ENCODE results near the gene VPS18. TPM values are rescaled to one million over a fixed set of nuclear protein-coding genes. Genes with fewer than 3 reads are reported as not detected.
A peak's percentile ranks its signal among the peaks of the same experiment; 100 is the strongest.

Gene VPS18
- total and polyA plus RNA-seq, 3 experiments from 2014 or later: 17.2 to 23.0 (median 17.8) TPM

GRCh38 chr15:40879609-40880008, 14.6 kb upstream of the VPS18 start:
- H3K9me3 ChIP-seq (ENCODE audit: low read length): no peaks in the 10 kb centered on the region
- no peak overlapping the region for H3K27ac Mint-ChIP-seq
- no peak overlapping the region for H3K27ac ChIP-seq (ENCODE audit: low read depth, low read length)
- H3K36me3 ChIP-seq (ENCODE audit: insufficient read depth, low read length): no peaks in the 10 kb centered on the region
- ChIA-PET CTCF (no interaction called here), POLR2A (no interaction called here)
- peaks cover 4 to 9% (median 5%) of the 10 kb centered on the region in 3 donors for H3K4me1 Mint-ChIP-seq
- H3K27me3 ChIP-seq (ENCODE audit: insufficient read depth, low read length, poor library complexity, severe bottlenecking): peaks cover under 1% of the 10 kb centered on the region
- H3K9me3 Mint-ChIP-seq: no peaks in the 10 kb centered on the region
- no peak overlapping the region for H3K4me3 Mint-ChIP-seq
- H3K4me1 ChIP-seq (ENCODE audit: insufficient read depth, low read length): peaks cover 6% of the 10 kb centered on the region
- H3K36me3 Mint-ChIP-seq: no peaks in the 10 kb centered on the region
- DNase-seq: no peak
- H3K4me3 ChIP-seq (ENCODE audit: low read length): no peak overlapping the region
- peaks cover 2% of the 10 kb centered on the region in 2 donors for H3K27me3 Mint-ChIP-seq

GRCh38 chr15:40881351-40881750, 12.9 kb upstream of the VPS18 start:
- H3K4me3 ChIP-seq (ENCODE audit: low read length): no peak overlapping the region
- Mint-ChIP-seq H3K9me3 (no peaks in the 10 kb centered on the region), H3K27ac (no peak overlapping the region), H3K27me3 (peaks cover 0 to 3% of the 10 kb centered on the region in 2 donors), H3K4me3 (no peak overlapping the region), H3K4me1 (peaks cover 10 to 15% (median 13%) of the 10 kb centered on the region in 3 donors), H3K36me3 (no peaks in the 10 kb centered on the region)
- H3K9me3 ChIP-seq (ENCODE audit: low read length): no peaks in the 10 kb centered on the region
- H3K36me3 ChIP-seq (ENCODE audit: insufficient read depth, low read length): no peaks in the 10 kb centered on the region
- CTCF ChIA-PET: interaction anchor here (1.3 to 2.1 kb wide), 3 partner anchors 9 to 26 kb away, joined by 3 to 4 read pairs (median 3); no protein-coding TSS in a partner anchor
- POLR2A ChIA-PET: no interaction called here
- H3K4me1 ChIP-seq (ENCODE audit: insufficient read depth, low read length): peaks cover 9% of the 10 kb centered on the region
- DNase-seq: no peak
- no peaks in the 10 kb centered on the region for H3K27me3 ChIP-seq (ENCODE audit: insufficient read depth, low read length, poor library complexity, severe bottlenecking)
- no peak overlapping the region for H3K27ac ChIP-seq (ENCODE audit: low read depth, low read length)

- H3K27me3 Mint-ChIP-seq: peaks cover 0 to 3% of the 10 kb centered on the region in 2 donors
- no peaks in the 10 kb centered on the region for H3K27me3 ChIP-seq (ENCODE audit: insufficient read depth, low read length, poor library complexity, severe bottlenecking)
- H3K4me3 Mint-ChIP-seq: no peak overlapping the region
- peaks cover 10 to 13% (median 12%) of the 10 kb centered on the region in 3 donors for H3K4me1 Mint-ChIP-seq
- H3K36me3 Mint-ChIP-seq: no peaks in the 10 kb centered on the region
- H3K36me3 ChIP-seq (ENCODE audit: insufficient read depth, low read length): no peaks in the 10 kb centered on the region
- peak overlapping the region in 3 of 8 donors; percentile 31 to 64 (median 37) for H3K27ac Mint-ChIP-seq
- ChIA-PET CTCF (interaction anchor here (3.1 kb wide), 1 partner anchor 8 kb away, joined by 11 read pairs; the partner anchor contains the start of gene VPS18), POLR2A (no interaction called here)
- H3K27ac ChIP-seq (ENCODE audit: low read depth, low read length): no peak overlapping the region
- no peaks in the 10 kb centered on the region for H3K9me3 Mint-ChIP-seq
- DNase-seq: no peak
- H3K9me3 ChIP-seq (ENCODE audit: low read length): no peaks in the 10 kb centered on the region
- no peak overlapping the region for H3K4me3 ChIP-seq (ENCODE audit: low read length)
- peaks cover 9% of the 10 kb centered on the region for H3K4me1 ChIP-seq (ENCODE audit: insufficient read depth, low read length)
These were observed 7.7 kb upstream of the VPS18 start for GRCh38 chr15:40886586-40886985.

GRCh38 chr15:40889112-40889511, 5.1 kb upstream of the VPS18 start:
- no peaks in the 10 kb centered on the region for H3K27me3 ChIP-seq (ENCODE audit: insufficient read depth, low read length, poor library complexity, severe bottlenecking)
- POLR2A ChIA-PET: no interaction called here
- H3K4me3 ChIP-seq (ENCODE audit: low read length): no peak overlapping the region
- H3K4me1 Mint-ChIP-seq: peaks cover 28 to 37% (median 28%) of the 10 kb centered on the region in 3 donors
- H3K27ac Mint-ChIP-seq: no peak overlapping the region
- no peaks in the 10 kb centered on the region for H3K9me3 Mint-ChIP-seq
- no peaks in the 10 kb centered on the region for H3K36me3 Mint-ChIP-seq
- no peaks in the 10 kb centered on the region for H3K9me3 ChIP-seq (ENCODE audit: low read length)
- DNase-seq: no peak
- H3K27me3 Mint-ChIP-seq: peaks cover 0 to 5% of the 10 kb centered on the region in 2 donors
- CTCF ChIA-PET: interaction anchor here (0.7 to 1.0 kb wide), 2 partner anchors 15 to 17 kb away, joined by 4 read pairs; partner anchors contain the start of gene RHOV
- H3K36me3 ChIP-seq (ENCODE audit: insufficient read depth, low read length): no peaks in the 10 kb centered on the region
- peaks cover 15% of the 10 kb centered on the region for H3K4me1 ChIP-seq (ENCODE audit: insufficient read depth, low read length)
- H3K27ac ChIP-seq (ENCODE audit: low read depth, low read length): no peak overlapping the region
- H3K4me3 Mint-ChIP-seq: no peak overlapping the region

- Mint-ChIP-seq H3K27ac (peak overlapping the region in 1 of 8 donors; percentile 35), H3K4me1 (peaks cover 34 to 40% (median 35%) of the 10 kb centered on the region in 3 donors), H3K27me3 (peaks cover 0 to 4% of the 10 kb centered on the region in 2 donors), H3K9me3 (no peaks in the 10 kb centered on the region), H3K36me3 (peaks cover 0 to 14% (median 3%) of the 10 kb centered on the region in 3 donors), H3K4me3 (peak overlapping the region in 1 of 7 donors; percentile 53)
- CTCF ChIA-PET: interaction anchor here (1.2 to 2.2 kb wide), 7 partner anchors 9 to 135 kb away, joined by 3 to 9 read pairs (median 4); partner anchors contain the start of gene RHOV
- no peaks in the 10 kb centered on the region for H3K36me3 ChIP-seq (ENCODE audit: insufficient read depth, low read length)
- H3K4me1 ChIP-seq (ENCODE audit: insufficient read depth, low read length): peaks cover 19% of the 10 kb centered on the region
- no peaks in the 10 kb centered on the region for H3K9me3 ChIP-seq (ENCODE audit: low read length)
- DNase-seq: no peak
- H3K4me3 ChIP-seq (ENCODE audit: low read length): no peak overlapping the region
- H3K27ac ChIP-seq (ENCODE audit: low read depth, low read length): no peak overlapping the region
- H3K27me3 ChIP-seq (ENCODE audit: insufficient read depth, low read length, poor library complexity, severe bottlenecking): no peaks in the 10 kb centered on the region
- POLR2A ChIA-PET: no interaction called here
These were observed 3.1 kb upstream of the VPS18 start for GRCh38 chr15:40891138-40891537.

- Histone ChIP-seq H3K4me1 (ENCODE audit: insufficient read depth, low read length) (peaks cover 19% of the 10 kb centered on the region), H3K36me3 (ENCODE audit: insufficient read depth, low read length) (no peaks in the 10 kb centered on the region), H3K27ac (ENCODE audit: low read depth, low read length) (no peak overlapping the region), H3K27me3 (ENCODE audit: insufficient read depth, low read length, poor library complexity, severe bottlenecking) (no peaks in the 10 kb centered on the region), H3K4me3 (ENCODE audit: low read length) (no peak overlapping the region), H3K9me3 (ENCODE audit: low read length) (no peaks in the 10 kb centered on the region)
- H3K4me3 Mint-ChIP-seq: peak overlapping the region in 1 of 7 donors; percentile 81
- H3K9me3 Mint-ChIP-seq: no peaks in the 10 kb centered on the region
- no peak for DNase-seq
- H3K27me3 Mint-ChIP-seq: peaks cover 0 to 2% of the 10 kb centered on the region in 2 donors
- peaks cover 35 to 44% (median 36%) of the 10 kb centered on the region in 3 donors for H3K4me1 Mint-ChIP-seq
- POLR2A ChIA-PET: interaction anchor here (0.5 to 0.6 kb wide), 2 partner anchors 47 to 70 kb away, joined by 3 to 8 read pairs; no protein-coding TSS in a partner anchor
- peak overlapping the region in 7 of 8 donors; percentile 23 to 93 (median 79) for H3K27ac Mint-ChIP-seq
- peaks cover 0 to 20% (median 4%) of the 10 kb centered on the region in 3 donors for H3K36me3 Mint-ChIP-seq
- CTCF ChIA-PET: interaction anchor here (0.6 to 2.2 kb wide), 12 partner anchors 10 to 197 kb away, joined by 3 to 9 read pairs (median 3); partner anchors contain the start of genes RAD51, RHOV and SPINT1
These were observed 2.3 kb upstream of the VPS18 start for GRCh38 chr15:40891810-40892446.

DNA sequence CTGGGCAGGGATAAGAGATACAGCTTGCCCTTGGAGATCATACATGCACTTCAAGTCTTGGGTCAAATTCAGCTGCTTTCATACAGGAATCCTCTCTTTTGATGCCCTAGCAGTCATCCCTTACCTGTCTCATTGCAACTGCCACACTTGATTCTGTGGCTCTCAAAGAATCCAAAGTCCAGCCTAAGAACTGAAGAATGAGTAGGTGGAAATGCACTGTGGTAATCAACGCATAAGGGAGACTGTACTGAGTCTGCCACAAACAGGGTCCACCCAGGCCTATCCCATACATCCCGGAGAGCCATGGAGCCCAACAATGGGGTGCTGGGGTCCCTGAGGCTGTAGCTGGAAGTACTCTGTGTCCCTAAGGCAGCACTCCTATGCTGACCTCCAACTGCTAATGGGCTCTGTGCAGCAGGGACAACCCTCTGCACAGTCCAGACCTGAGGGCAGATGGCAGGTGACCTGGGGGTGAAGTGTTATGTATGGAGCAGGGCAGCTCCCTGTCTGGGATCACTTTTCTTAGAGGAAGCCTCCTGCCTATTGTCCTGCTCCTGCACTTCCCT, 1.7 kb upstream of the VPS18 start:
- ChIA-PET CTCF (interaction anchor here (0.6 to 2.2 kb wide), 12 partner anchors 10 to 198 kb away, joined by 3 to 9 read pairs (median 3); partner anchors contain the start of genes RAD51, RHOV and SPINT1), POLR2A (interaction anchor here (0.5 to 0.6 kb wide), 2 partner anchors 47 to 70 kb away, joined by 3 to 8 read pairs; no protein-coding TSS in a partner anchor)
- DNase-seq: no peak
- Mint-ChIP-seq H3K27me3 (peaks cover 0 to 2% of the 10 kb centered on the region in 2 donors), H3K4me3 (peak overlapping the region in 5 of 7 donors; percentile 6 to 88 (median 70)), H3K36me3 (peaks cover 0 to 26% (median 6%) of the 10 kb centered on the region in 3 donors), H3K4me1 (peaks cover 39 to 50% (median 40%) of the 10 kb centered on the region in 3 donors), H3K27ac (peak overlapping the region in 7 of 8 donors; percentile 28 to 93 (median 70)), H3K9me3 (no peaks in the 10 kb centered on the region)
- no peaks in the 10 kb centered on the region for H3K9me3 ChIP-seq (ENCODE audit: low read length)
- H3K4me1 ChIP-seq (ENCODE audit: insufficient read depth, low read length): peaks cover 19% of the 10 kb centered on the region
- H3K27ac ChIP-seq (ENCODE audit: low read depth, low read length): no peak overlapping the region
- no peak overlapping the region for H3K4me3 ChIP-seq (ENCODE audit: low read length)
- H3K36me3 ChIP-seq (ENCODE audit: insufficient read depth, low read length): no peaks in the 10 kb centered on the region
- no peaks in the 10 kb centered on the region for H3K27me3 ChIP-seq (ENCODE audit: insufficient read depth, low read length, poor library complexity, severe bottlenecking)

Measured in CD8-positive, alpha-beta memory T cell (primary cell).